Measurements from ENCODE around the gene NCK2.

The NCK2 gene

GRCh38 chr2:105736145-105736544 lies 8.6 kb upstream of the NCK2 start:
- no peak for DNase-seq (ENCODE audit: low spot score)

GRCh38 chr2:105737980-105738657 lies 6.6 kb upstream of the NCK2 start:
- no peak for DNase-seq (ENCODE audit: low spot score)

- DNase-seq (ENCODE audit: low spot score), result no peak
These were observed 6.0 kb upstream of the NCK2 start for GRCh38 chr2:105738658-105739241.

GRCh38 chr2:105739426-105739825 lies 5.3 kb upstream of the NCK2 start:
- no peak for DNase-seq (ENCODE audit: low spot score)

- DNase-seq (ENCODE audit: low spot score), result no peak
These were observed 4.7 kb upstream of the NCK2 start for GRCh38 chr2:105739944-105740530.

GRCh38 chr2:105741174-105741573 lies 3.5 kb upstream of the NCK2 start:
- DNase-seq (ENCODE audit: low spot score), result no peak

- DNase-seq (ENCODE audit: low spot score), result no peak
These were observed 3.1 kb upstream of the NCK2 start for GRCh38 chr2:105741617-105742016.

- peak; percentile 91 for DNase-seq (ENCODE audit: low spot score)
These were observed 412 bp upstream of the NCK2 start for GRCh38 chr2:105744091-105744908.

- DNase-seq (ENCODE audit: low spot score), result peak; percentile 74
These were observed 1.7 kb downstream of the NCK2 start for GRCh38 chr2:105746177-105747080.

GRCh38 chr2:105747254-105747894 lies 2.7 kb downstream of the NCK2 start:
- DNase-seq (ENCODE audit: low spot score), result no peak

- DNase-seq (ENCODE audit: low spot score), result no peak
These were observed 3.3 kb downstream of the NCK2 start for GRCh38 chr2:105747991-105748390.

GRCh38 chr2:105748566-105748965 lies 3.9 kb downstream of the NCK2 start:
- DNase-seq (ENCODE audit: low spot score), result no peak

GRCh38 chr2:105749583-105750400 lies 5.1 kb downstream of the NCK2 start:
- DNase-seq (ENCODE audit: low spot score), result no peak

- DNase-seq (ENCODE audit: low spot score), result no peak
These were observed 6.0 kb downstream of the NCK2 start for GRCh38 chr2:105750735-105751134.

GRCh38 chr2:105751272-105751671 lies 6.6 kb downstream of the NCK2 start:
- no peak for DNase-seq (ENCODE audit: low spot score)

GRCh38 chr2:105752691-105753358 lies 8.1 kb downstream of the NCK2 start:
- DNase-seq (ENCODE audit: low spot score), result no peak

- DNase-seq (ENCODE audit: low spot score), result no peak
These were observed 8.7 kb downstream of the NCK2 start for GRCh38 chr2:105753380-105753779.

GRCh38 chr2:105754011-105754410 lies 9.3 kb downstream of the NCK2 start:
- DNase-seq (ENCODE audit: low spot score), result no peak

GRCh38 chr2:105754994-105755393 lies 10.3 kb downstream of the NCK2 start:
- DNase-seq (ENCODE audit: low spot score), result no peak

GRCh38 chr2:105755895-105756294 lies 11.2 kb downstream of the NCK2 start:
- no peak for DNase-seq (ENCODE audit: low spot score)

Measured in iPS-NIHi11 (cell line).